Measurements from ENCODE around the gene FBXO9.

Gene FBXO9

GRCh38 chr6:53111865-53112264, 46.7 kb downstream of the FBXO9 start:
- in situ Hi-C loops (cut with MboI; ENCODE audit: low sequenced_read_pairs, unreplicated experiment): no loop called here
- no peak for TF ChIP-seq CTCF (IDR thresholded peaks at IDR 0.05; ENCODE audit: borderline replicate concordance, control extremely low read depth, extremely low read depth, insufficient read depth, missing control alignments)
- no peak for DNase-seq (ENCODE audit: low spot score)

- no peak for DNase-seq (ENCODE audit: low spot score)
- in situ Hi-C loops (cut with MboI; ENCODE audit: low sequenced_read_pairs, unreplicated experiment): no loop called here
- no peak for TF ChIP-seq CTCF (IDR thresholded peaks at IDR 0.05; ENCODE audit: borderline replicate concordance, control extremely low read depth, extremely low read depth, insufficient read depth, missing control alignments)
Observed at GRCh38 chr6:53112404-53112803, 47.2 kb downstream of the FBXO9 start.

GRCh38 chr6:53112871-53113270, 47.7 kb downstream of the FBXO9 start:
- in situ Hi-C loops (cut with MboI; ENCODE audit: low sequenced_read_pairs, unreplicated experiment): no loop called here
- no peak for TF ChIP-seq CTCF (IDR thresholded peaks at IDR 0.05; ENCODE audit: borderline replicate concordance, control extremely low read depth, extremely low read depth, insufficient read depth, missing control alignments)
- no peak for DNase-seq (ENCODE audit: low spot score)

- TF ChIP-seq CTCF (IDR thresholded peaks at IDR 0.05; ENCODE audit: borderline replicate concordance, control extremely low read depth, extremely low read depth, insufficient read depth, missing control alignments): no peak
- DNase-seq (ENCODE audit: low spot score): no peak
- in situ Hi-C loops (cut with MboI; ENCODE audit: low sequenced_read_pairs, unreplicated experiment): no loop called here
Observed at GRCh38 chr6:53113742-53114141, 48.5 kb downstream of the FBXO9 start.

- no peak for TF ChIP-seq CTCF (IDR thresholded peaks at IDR 0.05; ENCODE audit: borderline replicate concordance, control extremely low read depth, extremely low read depth, insufficient read depth, missing control alignments)
- in situ Hi-C loops (cut with MboI; ENCODE audit: low sequenced_read_pairs, unreplicated experiment): no loop called here
Observed at GRCh38 chr6:53115113-53115512, 49.9 kb downstream of the FBXO9 start.

GRCh38 chr6:53115741-53116140, 50.5 kb downstream of the FBXO9 start:
- no peak for DNase-seq (ENCODE audit: low spot score)
- no peak for TF ChIP-seq CTCF (IDR thresholded peaks at IDR 0.05; ENCODE audit: borderline replicate concordance, control extremely low read depth, extremely low read depth, insufficient read depth, missing control alignments)
- in situ Hi-C loops (cut with MboI; ENCODE audit: low sequenced_read_pairs, unreplicated experiment): no loop called here

More at GRCh38 chr6:53115113-53115512, 49.9 kb downstream of the FBXO9 start:
- DNase-seq (ENCODE audit: low spot score): no peak

- in situ Hi-C loops (cut with MboI; ENCODE audit: low sequenced_read_pairs, unreplicated experiment): no loop called here
- DNase-seq (ENCODE audit: low spot score): no peak
- TF ChIP-seq CTCF (IDR thresholded peaks at IDR 0.05; ENCODE audit: borderline replicate concordance, control extremely low read depth, extremely low read depth, insufficient read depth, missing control alignments): no peak
Observed at GRCh38 chr6:53119349-53119748, 54.1 kb downstream of the FBXO9 start.

All from GM13976 (cell line).